IMR-90 (cell line): ENCODE measurements around the gene SRRM1. TPM values are rescaled to one million over a fixed set of nuclear protein-coding genes. Genes with fewer than 3 reads are reported as not detected.
A peak's percentile ranks its signal among the peaks of the same experiment; 100 is the strongest.

Experiments
- ATAC-seq: fragments of 200-7000 bp; cut with Tn5 transposase; 2 replicates; pipeline ENCODE4 v1.9.1; 2020; ENCODE audit warnings: low read depth, mild to moderate bottlenecking, moderate library complexity
- Bru-seq: library from RNA; stranded (reverse); fragments of 400-500 nt; gene quantifications from one replicate; lab custom pipeline; 2021; lab: Mats Ljungman, UMichigan
- BruChase-seq, 2 experiments: library from RNA; stranded (reverse); fragments of 400-500 nt; gene quantifications; one replicate each; lab custom pipeline; 2021; lab: Mats Ljungman, UMichigan
- BruUV-seq: library from RNA; stranded (reverse); fragments of 400-500 nt; replicated peaks from 2 replicates; lab custom pipeline; 2021; lab: Mats Ljungman, UMichigan
- CTCF ChIA-PET: fragments of 300-600 bp; formaldehyde crosslinking; extraction: SDS; loops from one replicate; lab custom pipeline; 2021; ENCODE audit warnings: antibody characterized with exemption; lab: Yijun Ruan, JAX
- POLR2A ChIA-PET: fragments of 300-600 bp; sonication (Branson Sonifier 250); formaldehyde crosslinking; loops from one replicate; lab custom pipeline; 2022; ENCODE audit warnings: antibody characterized with exemption; ENCODE audit not compliant: unreplicated experiment; lab: Charles Lee
- DNase-seq: peaks from one replicate; pipeline ENCODE4 v3.0.0; 2013
- H2AFZ ChIP-seq: replicated peaks from 2 replicates; pipeline ENCODE3; 2013; ENCODE audit warnings: low read length, mild to moderate bottlenecking; ENCODE audit not compliant: poor library complexity
- H2AK5ac ChIP-seq: 2 replicates; pipeline ENCODE4 v1.6.1; 2013; ENCODE audit warnings: low read depth, low read length, inconsistent platforms
- H2AK9ac ChIP-seq: replicated peaks from 2 replicates; pipeline ENCODE3; 2013; ENCODE audit warnings: mild to moderate bottlenecking, low read depth, low read length, moderate library complexity; ENCODE audit not compliant: poor library complexity
- H2BK120ac ChIP-seq: 2 replicates; pipeline ENCODE4 v1.6.1; 2013; ENCODE audit warnings: low read depth, low read length, inconsistent platforms
- H2BK15ac ChIP-seq: 3 replicates; pipeline ENCODE4 v1.6.1; 2013; ENCODE audit warnings: low read depth, low read length, inconsistent platforms
- H2BK20ac ChIP-seq: 2 replicates; pipeline ENCODE4 v1.6.1; 2013; ENCODE audit warnings: low read depth, mild to moderate bottlenecking, inconsistent platforms, low read length, moderate library complexity
- H2BK5ac ChIP-seq: 2 replicates; pipeline ENCODE4 v1.6.1; 2013; ENCODE audit warnings: mild to moderate bottlenecking, low read depth, low read length, inconsistent platforms; ENCODE audit not compliant: poor library complexity, severe bottlenecking
- H3K14ac ChIP-seq: replicated peaks from 2 replicates; pipeline ENCODE4 v1.6.1; 2013; ENCODE audit warnings: low read depth, low read length, inconsistent platforms
- H3K18ac ChIP-seq: 2 replicates; pipeline ENCODE4 v1.6.1; 2013; ENCODE audit warnings: low read depth, low read length, control low read depth
- H3K23ac ChIP-seq: 2 replicates; pipeline ENCODE4 v1.6.1; 2013; ENCODE audit warnings: low read depth, low read length, inconsistent platforms
- H3K27ac ChIP-seq: 2 replicates; pipeline ENCODE4 v1.5.1; 2013; ENCODE audit warnings: mild to moderate bottlenecking, control low read depth, low read length; ENCODE audit not compliant: insufficient read depth
- H3K27me3 ChIP-seq: 2 replicates; pipeline ENCODE4 v1.6.1; 2013; ENCODE audit warnings: low read length; ENCODE audit not compliant: control insufficient read depth, insufficient read depth
- H3K36me3 ChIP-seq: 2 replicates; pipeline ENCODE4 v1.6.1; 2013; ENCODE audit warnings: low read length, mixed read lengths; ENCODE audit not compliant: control insufficient read depth, insufficient read depth
- H3K4ac ChIP-seq: 2 replicates; pipeline ENCODE4 v1.6.1; 2013; ENCODE audit warnings: low read depth, low read length, inconsistent platforms
- H3K4me1 ChIP-seq: 2 replicates; pipeline ENCODE4 v1.6.1; 2013; ENCODE audit warnings: low read length, mixed read lengths; ENCODE audit not compliant: control insufficient read depth, insufficient read depth
- H3K4me2 ChIP-seq: 2 replicates; pipeline ENCODE4 v1.6.1; 2013; ENCODE audit warnings: low read depth, mild to moderate bottlenecking, control low read depth, low read length, moderate library complexity
- H3K4me3 ChIP-seq: 2 replicates; pipeline ENCODE4 v1.5.1; 2013; ENCODE audit warnings: low read depth, mild to moderate bottlenecking, control low read depth, low read length, moderate library complexity; ENCODE audit not compliant: insufficient read depth
- H3K56ac ChIP-seq: 2 replicates; pipeline ENCODE4 v1.6.1; 2013; ENCODE audit warnings: low read length, inconsistent platforms; ENCODE audit not compliant: insufficient read depth; ENCODE audit errors: extremely low read depth
- H3K79me1 ChIP-seq, 2 experiments: 2 replicates each; pipeline ENCODE4 v1.6.1; 2013; ENCODE audit warnings: low read length in 2 of 2, inconsistent platforms in 1 of 2, low read depth in 1 of 2
- H3K9ac ChIP-seq: 2 replicates; pipeline ENCODE4 v1.6.1; 2013; ENCODE audit warnings: low read depth, low read length, control low read depth
- H3K9me1 ChIP-seq: 2 replicates; pipeline ENCODE4 v1.6.1; 2013; ENCODE audit warnings: low read length, inconsistent platforms; ENCODE audit not compliant: insufficient read depth
- H3K9me3 ChIP-seq: 2 replicates; pipeline ENCODE4 v1.6.1; 2013; ENCODE audit warnings: low read length; ENCODE audit not compliant: control insufficient read depth, insufficient read depth
- H4K20me1 ChIP-seq: 2 replicates; pipeline ENCODE4 v1.6.1; 2013; ENCODE audit warnings: low read length, inconsistent platforms; ENCODE audit not compliant: insufficient read depth
- H4K5ac ChIP-seq: 2 replicates; pipeline ENCODE4 v1.6.1; 2013; ENCODE audit warnings: mild to moderate bottlenecking, low read depth, low read length, control low read depth
- H4K8ac ChIP-seq, 2 experiments: 2 replicates each; pipeline ENCODE4 v1.6.1; 2013; ENCODE audit warnings: low read depth in 2 of 2, low read length in 2 of 2, control low read depth in 1 of 2, inconsistent platforms in 1 of 2
- H4K91ac ChIP-seq: 2 replicates; pipeline ENCODE4 v1.6.1; 2013; ENCODE audit warnings: low read depth, low read length, inconsistent platforms; ENCODE audit not compliant: insufficient read depth
- BHLHE40 ChIP-seq: fragments of 150-350 bp; IDR thresholded peaks from 2 replicates; pipeline ENCODE4 v1.6.1; 2016; ENCODE audit warnings: mild to moderate bottlenecking, low read depth, low read length
- ELK1 ChIP-seq: fragments of 150-350 bp; IDR thresholded peaks from 2 replicates; pipeline ENCODE4 v1.6.1; 2016; ENCODE audit warnings: low read depth, mild to moderate bottlenecking, low read length, moderate library complexity, borderline replicate concordance
- MAFK ChIP-seq: IDR thresholded peaks from 2 replicates; pipeline ENCODE4 v1.6.1; 2012; ENCODE audit warnings: low read depth, low read length, improper control_type of control experiment
- MAZ ChIP-seq: IDR thresholded peaks from 2 replicates; pipeline ENCODE4 v1.6.1; 2012; ENCODE audit warnings: low read depth, mild to moderate bottlenecking, low read length, improper control_type of control experiment, moderate library complexity, borderline replicate concordance
- MXI1 ChIP-seq: IDR thresholded peaks from 2 replicates; pipeline ENCODE4 v1.6.1; 2012; ENCODE audit warnings: low read depth, mild to moderate bottlenecking, low read length, moderate library complexity, borderline replicate concordance
- NFE2L2 ChIP-seq: fragments of 150-350 bp; IDR thresholded peaks from 2 replicates; pipeline ENCODE4 v1.6.1; 2016; ENCODE audit warnings: low read depth, mild to moderate bottlenecking, low read length
- POLR2A ChIP-seq: IDR thresholded peaks from 2 replicates; pipeline ENCODE4 v1.6.1; 2012; ENCODE audit warnings: mild to moderate bottlenecking, low read depth, low read length
- RAD21 ChIP-seq: IDR thresholded peaks from 2 replicates; pipeline ENCODE4 v1.6.1; 2012; ENCODE audit warnings: low read length, improper control_type of control experiment
- USF2 ChIP-seq: fragments of 150-350 bp; IDR thresholded peaks from 2 replicates; pipeline ENCODE4 v1.6.1; 2017; ENCODE audit warnings: mild to moderate bottlenecking, antibody characterized with exemption, low read length, low read depth
- WGBS, 2 experiments: methylation state at CpG; one replicate each; pipeline versions ENCODE4 v1.1.5 to v1.1.7; 2013; ENCODE audit warnings: missing lambda C conversion rate in 2 of 2; ENCODE audit not compliant: insufficient read length in 1 of 2; ENCODE audit errors: extremely low coverage in 2 of 2; 5-methylcytosine and 5-hydroxymethylcytosine counted together
- dilution Hi-C: fragments of 300-500 bp; cut with HindIII; formaldehyde crosslinking; loops from one replicate; pipeline ENCODE4 v1.14.3; 2018; ENCODE audit warnings: low sequenced_read_pairs; ENCODE audit not compliant: unreplicated experiment
- in situ Hi-C: fragments of 300-500 bp; cut with MboI; formaldehyde crosslinking; loops from 3 replicates; pipeline ENCODE4 v1.14.3; 2019; ENCODE audit warnings: low sequenced_read_pairs, inconsistent platforms, mixed read lengths
- intact Hi-C: fragments of 100-400 bp; cut with micrococcal nuclease; formaldehyde crosslinking; loops from 2 replicates; pipeline ENCODE4 v1.10.0; 2022
- long read RNA-seq: library from polyadenylated mRNA; unstranded; transcript quantifications from one replicate; pipeline ENCODE4 v2.0.0, GENCODE V29; 2021; ENCODE audit not compliant: unreplicated experiment
- polyA plus RNA-seq, 3 experiments: library from polyadenylated mRNA; depleted of rRNA; stranded (reverse); fragments of >200 nt; gene quantifications; 2 replicates each; pipeline ENCODE4 v1.2.3, GENCODE V29; 2012; ENCODE audit warnings: low replicate concordance in 1 of 3
- total RNA-seq: library from RNA; depleted of rRNA; stranded (reverse); fragments of >200 nt; gene quantifications from 2 replicates; pipeline ENCODE4 v1.2.3, GENCODE V29; 2012; rRNA removed
- TF ChIP-seq, protein P1 (sequence below): conservative IDR thresholded peaks from 2 replicates; pipeline ENCODE4 v1.5.1; 2012; ENCODE audit warnings: mild to moderate bottlenecking, low read depth, low read length, improper control_type of control experiment

Gene SRRM1
- 13.6 and 24.2 TPM in 2 replicates for total RNA-seq
- polyA plus RNA-seq (2012; rRNA removed) = 82.7 and 94.1 TPM in 2 replicates
- 25.6 and 28.1 TPM in 2 replicates for polyA plus RNA-seq (2012; cell fraction: cytosol; rRNA removed)
- 70.9 and 209 TPM in 2 replicates for polyA plus RNA-seq (2012; cell fraction: nucleus; rRNA removed; ENCODE audit: low replicate concordance)
- Bru-seq, nascent RNA = percentile 94 among the genes with signal in this experiment
- percentile 95 among the genes with signal in this experiment for BruChase-seq, experiment 1, labeled RNA remaining after a 6-hour chase
- BruChase-seq, experiment 2, labeled RNA remaining after a 2-hour chase = percentile 94 among the genes with signal in this experiment
- long read RNA-seq, partial matches to known transcripts = 37 of 51 reads
- long read RNA-seq, other reads (novel, unspliced or antisense) = 8 of 51 reads

DNA sequence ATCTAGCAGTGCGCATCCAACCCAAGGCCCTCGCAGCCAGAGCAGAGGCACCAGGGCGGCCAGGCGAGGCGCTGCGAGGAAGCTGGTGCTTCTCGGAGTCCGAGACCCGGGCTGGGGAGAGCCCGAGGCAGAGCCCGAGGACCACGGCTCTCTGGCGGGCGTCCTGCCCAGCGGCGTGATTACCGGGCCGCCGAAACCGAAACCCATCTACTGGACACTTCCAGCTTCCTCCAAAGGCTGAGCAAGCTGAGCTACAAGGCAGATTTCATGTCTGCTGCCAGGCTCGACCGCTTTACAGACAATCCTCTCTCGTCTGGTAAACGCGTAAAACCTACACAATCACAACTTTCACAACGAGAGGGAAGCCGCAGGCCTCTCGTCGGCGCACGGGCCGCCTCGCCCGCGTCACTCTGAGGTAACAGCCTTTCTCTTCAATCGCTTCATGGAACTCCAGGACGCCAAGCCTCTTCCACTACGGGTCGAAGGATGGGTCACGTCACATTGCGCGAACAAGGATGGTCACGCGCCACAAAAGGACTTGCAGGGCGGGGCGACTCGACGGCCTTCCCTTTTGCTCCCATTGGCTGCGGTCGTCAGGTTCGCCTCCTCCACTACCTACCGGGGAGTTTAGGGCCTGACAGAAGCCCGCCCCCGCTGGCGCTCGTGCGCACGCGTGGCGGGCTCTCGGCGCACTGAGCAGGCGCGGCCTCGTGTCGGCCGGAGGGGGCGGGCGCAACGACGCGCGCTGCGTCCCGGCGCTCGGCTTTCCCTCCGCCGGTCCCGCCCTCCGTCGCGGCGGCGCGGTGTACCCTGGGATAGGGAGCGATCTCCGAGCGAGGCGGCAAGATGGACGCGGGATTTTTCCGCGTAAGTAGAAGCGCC, at the start of gene SRRM1:
Gene SRRM1 (plus strand): TSS at position 822 of the 882 bp plus-strand sequence. CDS start 25 bp downstream, at position 847.
- 0% methylated on average over 67 of the region's 95 CpGs; no CpG with 5 or more reads in 1 of the 2 experiments for WGBS, 2 experiments
- CTCF ChIA-PET = interaction anchor here (0.6 kb wide), 1 partner anchor 252 kb away, joined by 3 read pairs; no protein-coding TSS in a partner anchor
- Histone ChIP-seq H2BK120ac (peak within 1 kb of the TSS; percentile 70), H4K91ac (peak within 1 kb of the TSS; percentile 94), H3K36me3 (peaks cover 11% of the 10 kb centered on the region), H4K5ac (peak within 1 kb of the TSS; percentile 95), H2AFZ (peak within 1 kb of the TSS; percentile 94), H3K4me1 (peaks cover 6% of the 10 kb centered on the region), H2BK15ac (no peak within 1 kb of the TSS), H2BK5ac (peak within 1 kb of the TSS; percentile 96), H3K9me3 (no peaks in the 10 kb centered on the region), H3K9me1 (peaks cover 6% of the 10 kb centered on the region), H4K8ac (peak within 1 kb of the TSS; percentile 79 to 94), H3K23ac (peak within 1 kb of the TSS; percentile 99), H3K18ac (peak within 1 kb of the TSS; percentile 95), H3K4ac (peak within 1 kb of the TSS; percentile 99), H3K14ac (peak within 1 kb of the TSS; percentile 99), H3K4me2 (peak within 1 kb of the TSS; percentile 94), H3K9ac (peak within 1 kb of the TSS; percentile 99), H3K56ac (peak within 1 kb of the TSS; percentile 95), H2AK9ac (peak within 1 kb of the TSS; percentile 93), H2BK20ac (no peak within 1 kb of the TSS), H3K27me3 (peaks cover under 1% of the 10 kb centered on the region; the same call in 1 of the 2 replicates), H4K20me1 (peaks cover 33% of the 10 kb centered on the region), H3K4me3 (peak within 1 kb of the TSS; percentile 85), H3K27ac (peak within 1 kb of the TSS; percentile 96), H3K79me1 (peaks cover 9 to 26% of the 10 kb centered on the region in 2 experiments), H2AK5ac (peak within 1 kb of the TSS; percentile 85)
- dilution Hi-C loops = no loop called here
- BruUV-seq = TSS peak; percentile 78
- DNase-seq (peak; percentile 100), ATAC-seq (peak; percentile 94)
- POLR2A ChIA-PET = interaction anchor here (0.6 kb wide), 1 partner anchor 34 kb away, joined by 6 read pairs; no protein-coding TSS in a partner anchor
- in situ Hi-C loops = no loop called here
- intact Hi-C loops = loop anchor here (5.0 to 10.0 kb wide), 2 partner anchors 195 to 582 kb away; no protein-coding TSS in a partner anchor
- TF ChIP-seq BHLHE40 = peak; percentile 93
- TF ChIP-seq, protein P1, sequence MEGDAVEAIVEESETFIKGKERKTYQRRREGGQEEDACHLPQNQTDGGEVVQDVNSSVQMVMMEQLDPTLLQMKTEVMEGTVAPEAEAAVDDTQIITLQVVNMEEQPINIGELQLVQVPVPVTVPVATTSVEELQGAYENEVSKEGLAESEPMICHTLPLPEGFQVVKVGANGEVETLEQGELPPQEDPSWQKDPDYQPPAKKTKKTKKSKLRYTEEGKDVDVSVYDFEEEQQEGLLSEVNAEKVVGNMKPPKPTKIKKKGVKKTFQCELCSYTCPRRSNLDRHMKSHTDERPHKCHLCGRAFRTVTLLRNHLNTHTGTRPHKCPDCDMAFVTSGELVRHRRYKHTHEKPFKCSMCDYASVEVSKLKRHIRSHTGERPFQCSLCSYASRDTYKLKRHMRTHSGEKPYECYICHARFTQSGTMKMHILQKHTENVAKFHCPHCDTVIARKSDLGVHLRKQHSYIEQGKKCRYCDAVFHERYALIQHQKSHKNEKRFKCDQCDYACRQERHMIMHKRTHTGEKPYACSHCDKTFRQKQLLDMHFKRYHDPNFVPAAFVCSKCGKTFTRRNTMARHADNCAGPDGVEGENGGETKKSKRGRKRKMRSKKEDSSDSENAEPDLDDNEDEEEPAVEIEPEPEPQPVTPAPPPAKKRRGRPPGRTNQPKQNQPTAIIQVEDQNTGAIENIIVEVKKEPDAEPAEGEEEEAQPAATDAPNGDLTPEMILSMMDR = peak; percentile 10; the same call in 1 of the 2 replicates
- no peak for TF ChIP-seq NFE2L2
- TF ChIP-seq MAFK = no peak
- peak; percentile 76; the same call in 1 of the 2 replicates for TF ChIP-seq MAZ
- TF ChIP-seq USF2 = peak; percentile 91
- peak; percentile 30; the same call in 1 of the 2 replicates for TF ChIP-seq MXI1
- no peak for TF ChIP-seq ELK1
- peak; percentile 99 for TF ChIP-seq POLR2A
- TF ChIP-seq RAD21 = peak; percentile 24
